GM19025 (cell line): ENCODE results near the gene BEND3.
"Not testable (repeated sequence)": the region's sequence is repeated elsewhere in the genome, so short reads cannot be mapped to it uniquely, and the experiment has no call there.

Experiments
- ATAC-seq: cut with Tn5 transposase; IDR thresholded peaks from one replicate; pipeline ENCODE4 v1.9.1; 2021; ENCODE audit warnings: mild to moderate bottlenecking, low read depth, moderate library complexity; ENCODE audit not compliant: unreplicated experiment

Gene BEND3

GRCh38 chr6:107121964-107122495 is 6.7 kb upstream of the BEND3 start:
- ATAC-seq, result no peak

DNA sequence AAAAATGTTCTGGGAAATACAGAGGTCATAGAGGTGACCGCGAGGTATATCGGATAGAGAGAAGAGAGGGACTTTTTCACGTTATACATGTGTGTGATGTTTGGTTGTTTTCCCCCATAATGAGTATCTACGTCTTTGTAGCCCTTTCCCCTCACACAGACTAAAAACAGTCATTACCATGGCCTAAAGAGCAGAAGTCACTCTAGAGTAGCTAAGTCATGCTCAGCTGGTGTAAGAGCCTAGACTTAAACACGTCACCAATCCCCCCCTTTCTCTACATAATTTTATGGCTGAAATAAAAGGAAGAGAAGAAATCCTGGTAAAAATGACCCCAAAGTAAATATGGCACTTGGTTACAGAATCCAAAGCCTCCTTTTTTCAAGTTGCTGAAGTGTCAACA is 6.0 kb upstream of the BEND3 start:
- ATAC-seq, result no peak

DNA sequence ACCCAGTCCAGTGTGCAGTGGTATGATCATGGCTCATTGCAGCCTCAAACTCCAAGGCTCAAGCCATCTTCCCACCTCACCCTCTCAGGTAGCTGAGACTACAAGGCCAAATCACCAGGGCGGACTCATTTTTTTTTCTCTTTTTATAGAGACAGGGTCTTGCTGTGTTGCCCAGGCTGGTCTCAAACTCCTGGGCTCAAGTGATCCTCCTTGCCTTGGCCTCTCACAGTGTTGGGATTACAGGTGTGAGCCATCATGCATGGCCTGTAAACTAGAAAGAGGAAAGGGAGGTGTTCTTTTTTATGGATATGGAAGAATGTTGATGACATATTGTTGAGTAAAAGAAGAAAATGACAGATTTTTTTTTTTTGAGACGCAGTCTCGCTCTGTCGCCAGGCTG is 5.1 kb upstream of the BEND3 start:
- no peak for ATAC-seq

- ATAC-seq, result no peak
Measured at GRCh38 chr6:107118976-107119375, 3.7 kb upstream of the BEND3 start.

DNA sequence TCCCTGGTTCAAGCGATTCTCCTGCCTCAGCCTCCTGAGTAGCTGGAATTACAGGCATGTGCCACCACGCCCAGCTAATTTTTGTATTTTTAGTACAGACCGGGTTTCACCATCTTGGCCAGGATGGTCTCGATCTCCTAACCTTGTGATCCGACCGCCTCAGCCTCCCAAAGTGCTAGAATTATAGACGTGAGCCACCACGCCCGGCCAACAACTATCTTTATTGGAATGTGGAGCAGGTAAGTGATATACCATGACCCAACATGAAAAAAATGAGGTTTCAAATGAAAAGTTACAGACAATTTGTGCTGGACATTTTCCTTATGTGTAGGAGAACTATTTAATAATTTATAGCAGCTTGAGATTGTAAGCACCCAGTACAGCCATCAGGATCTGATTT is 3.2 kb upstream of the BEND3 start:
- ATAC-seq, result not testable (repeated sequence)

DNA sequence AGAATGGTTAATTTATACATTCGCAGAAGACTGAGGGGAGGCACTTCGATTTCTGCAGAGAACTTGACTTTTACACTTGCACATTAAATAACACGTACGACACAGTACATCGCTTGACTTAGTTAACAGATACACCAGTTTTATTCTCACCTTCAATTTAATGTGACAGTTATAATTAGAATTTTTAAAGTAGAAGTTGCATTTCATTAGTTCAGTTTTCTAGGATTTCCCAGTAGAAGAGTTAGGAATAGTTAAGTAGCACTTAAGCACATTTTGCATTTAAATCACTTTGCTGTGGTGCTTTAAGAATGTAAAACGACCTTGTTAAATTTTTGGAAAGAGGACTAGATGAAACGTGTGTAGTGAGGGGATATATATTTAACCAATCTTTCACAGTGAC is 1.6 kb upstream of the BEND3 start:
- no peak for ATAC-seq

DNA sequence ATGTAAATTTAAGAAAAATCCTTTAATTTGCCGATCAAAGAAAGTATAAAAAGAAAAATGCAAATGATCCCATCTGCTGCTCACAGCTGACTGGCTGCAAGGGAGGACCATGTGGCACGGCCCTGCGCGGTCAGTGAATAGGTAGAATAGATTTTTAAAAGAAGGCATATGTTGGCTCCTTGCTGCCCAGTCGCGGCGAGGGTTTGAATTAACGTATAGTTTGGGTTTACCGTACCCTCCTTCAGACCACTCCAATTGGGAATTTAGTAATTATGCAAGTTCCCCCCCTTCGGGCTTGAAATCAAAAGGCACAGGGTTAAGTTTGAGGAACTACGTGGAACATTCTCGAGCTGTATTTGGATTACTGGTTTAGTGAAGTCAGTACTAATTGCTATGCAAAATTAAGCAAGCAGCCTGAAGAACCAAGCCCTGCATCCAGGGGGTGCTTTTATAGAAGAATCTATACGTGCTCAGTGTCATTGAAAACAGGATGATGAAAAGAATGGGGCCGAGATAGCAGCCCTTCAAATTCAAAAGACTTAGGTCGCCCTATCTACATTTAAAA is 1.1 kb upstream of the BEND3 start:
- no peak for ATAC-seq

DNA sequence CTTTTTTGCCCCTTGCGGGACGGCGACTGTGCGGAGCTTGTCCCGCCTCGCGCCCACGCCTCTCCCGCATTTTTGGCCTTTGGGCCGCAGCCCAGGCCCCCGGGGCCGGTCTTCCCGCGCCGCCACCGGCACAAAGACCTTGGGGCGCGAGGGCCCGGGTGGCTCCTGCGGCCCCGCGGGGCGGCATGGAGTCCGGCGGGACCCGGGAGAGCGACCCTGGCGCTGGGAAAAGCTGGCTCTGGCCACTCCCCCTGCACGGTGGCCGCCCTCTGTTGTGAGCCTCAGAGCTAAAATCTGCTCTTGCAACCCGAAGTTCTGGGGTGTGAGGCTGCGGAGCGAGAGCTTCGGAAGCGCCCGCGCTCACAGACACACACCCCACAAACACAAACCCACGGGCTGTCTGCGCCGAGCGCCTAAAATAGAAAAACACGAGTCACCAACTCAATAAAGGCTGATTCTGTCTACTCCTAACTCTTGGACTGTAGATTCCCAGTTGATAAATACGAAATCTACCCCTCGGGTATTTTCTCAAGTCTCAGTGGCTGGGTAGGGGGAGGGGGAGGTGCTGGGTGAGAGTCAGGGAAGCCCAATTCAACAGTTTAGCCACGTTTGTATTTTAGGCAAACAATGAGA is 496 bp upstream of the BEND3 start:
- no peak for ATAC-seq

GRCh38 chr6:107114213-107114925 is 946 bp downstream of the BEND3 start:
- ATAC-seq, result peak; percentile 68

DNA sequence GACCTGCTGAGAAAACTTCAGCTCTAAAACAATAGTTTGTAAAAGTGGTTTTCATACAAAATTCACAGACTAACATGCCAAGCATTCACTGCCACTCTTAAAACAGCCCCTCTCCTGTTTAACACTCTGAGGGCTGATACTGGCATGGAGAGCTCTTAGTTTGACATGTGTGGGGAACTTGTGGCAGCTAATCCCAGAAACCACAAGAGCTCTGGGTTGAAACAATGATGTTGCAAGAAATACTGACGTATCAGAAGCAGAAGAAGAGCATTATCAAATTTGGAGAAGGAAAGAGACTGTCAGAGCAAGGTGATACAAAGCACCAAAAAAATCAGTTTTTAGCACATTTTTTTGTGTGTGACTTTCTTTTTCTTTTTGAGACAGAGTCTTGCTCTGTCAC is 5.1 kb downstream of the BEND3 start:
- ATAC-seq, result no peak

GRCh38 chr6:107108201-107108890 is 7.0 kb downstream of the BEND3 start:
- no peak for ATAC-seq

GRCh38 chr6:107107791-107108190 is 7.5 kb downstream of the BEND3 start:
- no peak for ATAC-seq

DNA sequence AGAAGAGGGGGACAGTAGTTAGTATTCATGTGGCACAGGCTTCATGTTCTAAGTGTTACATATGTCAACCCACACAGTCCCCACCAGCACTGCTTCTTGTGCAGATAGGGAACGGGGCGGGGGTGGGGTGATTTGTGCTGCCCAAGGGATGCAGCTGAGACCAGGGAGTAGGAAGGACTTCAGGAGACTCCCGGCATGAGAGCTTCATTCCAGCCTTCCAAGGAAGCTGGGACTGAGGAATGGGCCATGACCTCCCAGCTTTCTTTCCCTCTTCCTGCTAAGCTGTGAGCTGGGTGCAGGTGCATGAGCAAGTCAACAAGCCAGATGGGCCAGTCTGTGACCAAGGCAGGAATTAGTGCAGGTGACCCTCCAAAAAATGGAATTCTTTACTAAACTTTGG is 9.2 kb downstream of the BEND3 start:
- ATAC-seq, result no peak

- no peak for ATAC-seq
Measured at GRCh38 chr6:107105511-107106116, 9.7 kb downstream of the BEND3 start.

DNA sequence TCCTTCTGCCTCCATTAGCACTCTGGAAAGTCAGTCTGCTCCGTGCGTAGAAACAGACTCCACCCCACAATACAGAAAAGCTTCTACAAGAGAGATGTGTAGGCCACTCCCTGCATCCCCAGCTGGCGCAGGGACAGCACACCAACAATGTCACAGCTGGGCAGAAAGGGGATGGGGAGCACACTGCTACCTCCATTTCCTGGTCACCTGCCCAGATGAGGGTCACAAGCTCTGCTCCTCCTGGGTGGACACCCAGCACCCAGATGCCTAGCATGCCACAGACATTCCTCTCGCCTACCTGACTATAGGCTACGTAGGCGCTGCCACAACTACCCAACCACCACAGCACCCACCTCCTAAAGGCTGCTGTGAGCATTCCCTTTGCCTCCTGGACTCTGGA is 12.2 kb downstream of the BEND3 start:
- ATAC-seq, result no peak

DNA sequence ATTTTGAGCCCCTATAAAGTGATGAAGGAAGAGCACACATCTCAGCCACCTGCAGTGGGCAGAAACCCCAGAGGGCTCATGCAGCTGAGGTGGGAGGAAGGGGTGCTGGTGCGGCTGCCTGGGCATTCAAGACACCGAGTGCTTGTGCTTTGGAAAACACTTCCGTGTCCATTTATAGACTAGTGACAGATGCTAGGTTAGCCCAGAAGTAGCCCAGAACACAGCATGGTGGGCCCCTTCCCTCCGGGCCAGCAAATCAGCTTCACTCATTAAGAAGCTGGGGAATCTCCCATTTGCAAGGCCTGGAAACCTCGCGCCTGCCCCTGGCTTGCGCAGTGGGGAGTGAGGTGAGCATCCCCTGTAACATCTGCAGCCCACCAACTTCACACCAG is 12.9 kb downstream of the BEND3 start:
- no peak for ATAC-seq

DNA sequence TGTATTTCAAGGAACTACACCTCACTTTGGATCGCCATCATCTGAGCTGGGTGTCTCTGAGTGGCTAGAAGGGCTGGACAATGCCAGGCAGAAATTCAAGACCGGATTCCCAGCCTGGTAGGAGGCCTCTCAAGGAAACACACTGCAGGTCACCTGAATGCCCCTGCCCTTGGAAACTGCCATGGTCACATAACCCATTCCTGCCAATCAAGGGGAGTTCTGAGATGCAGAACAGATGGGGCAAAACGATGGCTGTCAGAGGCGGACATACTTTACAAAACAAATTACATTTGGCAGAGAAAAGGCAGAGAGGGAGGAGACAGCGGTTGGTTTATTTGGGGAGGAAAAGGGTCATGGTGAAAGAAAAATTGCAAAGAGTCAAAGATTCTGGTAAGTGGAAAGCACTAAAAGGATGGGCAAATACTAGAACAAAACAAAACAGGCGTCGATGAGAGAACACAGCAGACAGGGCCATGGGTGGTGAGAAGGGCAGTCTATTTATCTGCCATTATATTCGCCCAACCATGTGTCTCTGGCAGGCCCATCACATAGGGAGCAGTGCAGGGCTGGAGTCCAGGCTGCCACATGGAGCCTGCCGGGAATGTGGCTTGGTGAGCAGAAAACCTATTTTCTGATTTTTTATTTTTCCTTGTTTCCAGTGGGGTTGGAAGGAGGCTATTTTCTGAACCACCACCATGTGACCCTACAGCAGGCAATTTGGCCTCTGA is 13.5 kb downstream of the BEND3 start:
- ATAC-seq, result no peak

DNA sequence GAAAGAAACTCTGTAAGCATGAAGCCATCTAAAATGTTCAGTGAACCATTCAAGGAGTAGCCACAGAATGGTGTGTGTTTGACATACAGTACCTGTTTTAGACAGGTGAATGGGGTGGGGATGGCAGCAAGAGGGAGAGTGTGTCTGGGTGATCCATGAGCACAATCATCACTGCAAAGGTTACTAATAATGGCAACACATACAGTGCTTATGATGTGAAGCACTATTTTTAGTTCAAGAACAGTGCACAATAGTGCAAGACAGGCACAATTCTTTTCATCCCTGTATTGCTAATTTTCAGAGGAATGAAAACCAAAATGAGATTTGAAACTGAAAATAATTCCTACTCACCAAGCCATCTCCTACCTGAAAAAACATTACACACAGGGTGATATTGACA is 14.1 kb downstream of the BEND3 start:
- ATAC-seq, result no peak

DNA sequence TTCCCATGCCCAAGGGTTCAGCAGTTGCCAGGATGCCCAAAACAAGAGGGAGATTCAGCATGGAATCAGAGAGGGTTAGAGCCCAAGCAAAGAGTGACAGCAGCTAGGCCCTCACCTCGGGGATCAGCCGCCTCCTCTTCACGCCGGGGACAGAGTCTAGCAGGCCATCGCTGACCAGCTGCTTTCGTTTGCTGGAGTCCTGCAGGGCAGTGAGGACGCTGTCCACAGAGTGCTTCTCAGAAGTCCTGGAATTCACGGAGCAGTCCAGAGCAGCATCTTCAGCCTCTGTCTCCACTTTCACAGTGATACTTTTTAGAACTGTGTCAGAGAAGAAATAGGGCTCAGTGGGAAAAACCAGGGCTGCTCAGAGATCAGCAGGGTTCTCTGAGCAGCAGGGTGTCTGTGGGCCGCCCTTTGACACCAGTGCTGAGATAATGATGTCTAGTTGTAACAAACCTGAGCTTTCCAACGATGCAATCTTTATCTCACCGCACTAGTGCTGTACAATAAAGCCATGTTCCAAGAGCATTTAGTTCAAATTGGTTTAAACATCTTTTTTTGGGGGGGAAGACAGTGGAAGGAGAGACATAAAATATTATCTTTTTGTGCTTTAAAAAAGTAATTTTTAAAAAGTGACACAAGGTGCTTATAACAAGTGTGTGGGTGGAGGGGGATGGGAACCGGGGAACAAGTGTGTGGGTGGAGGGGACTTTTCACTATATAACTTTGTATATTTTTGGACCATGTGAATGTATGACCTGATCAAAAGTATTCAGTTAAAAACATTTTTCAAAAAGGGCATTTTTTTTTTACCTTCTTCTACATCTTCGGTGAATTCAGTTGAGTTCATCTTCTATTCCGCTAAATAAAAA is 16.6 kb downstream of the BEND3 start:
- ATAC-seq, result no peak
